Activated naive CD8-positive, alpha-beta T cell treated with anti-CD3 and anti-CD28 coated beads, Interleukin-2, amount 10 ng/mL, durations not matched to agents 7 days and 5 days (primary cell): Measurements from ENCODE around the gene ENG. TPM values are rescaled to one million over a fixed set of nuclear protein-coding genes. Genes with fewer than 3 reads are reported as not detected.

ENCODE experiments used
- ATAC-seq: fragments of 150-1000 bp; cut with Tn5 transposase; one replicate; pipeline ENCODE4 v1.10.0; 2021; ENCODE audit warnings: low read depth, moderate library complexity
- POLR2A ChIA-PET: fragments of 350-600 bp; sonication (Branson Sonifier 250); formaldehyde crosslinking; loops from one replicate; lab custom pipeline; 2021; ENCODE audit warnings: antibody characterized with exemption; lab: Charles Lee
- DNase-seq: peaks from one replicate; pipeline ENCODE4 v3.0.0; 2021
- H3K27ac Mint-ChIP-seq: one replicate; pipeline ENCODE4 v1.8.0; 2022; ENCODE audit warnings: mild to moderate bottlenecking, mixed read lengths
- H3K27me3 Mint-ChIP-seq: one replicate; pipeline ENCODE4 v1.8.0; 2022; ENCODE audit warnings: mild to moderate bottlenecking, moderate library complexity, mixed read lengths
- H3K36me3 Mint-ChIP-seq: one replicate; pipeline ENCODE4 v1.8.0; 2021; ENCODE audit warnings: mild to moderate bottlenecking, mixed read lengths
- H3K4me1 Mint-ChIP-seq: one replicate; pipeline ENCODE4 v1.8.0; 2021; ENCODE audit warnings: mixed read lengths
- H3K4me3 Mint-ChIP-seq: one replicate; pipeline ENCODE4 v1.8.0; 2022; ENCODE audit warnings: mild to moderate bottlenecking, moderate library complexity, mixed read lengths
- H3K9me3 Mint-ChIP-seq: one replicate; pipeline ENCODE4 v1.8.0; 2021; ENCODE audit warnings: mixed read lengths
- microRNA-seq: library from miRNA; unstranded; fragments of <30 nt; microRNA quantifications from one replicate; pipeline ENCODE4 v1.2.0, GENCODE V29; 2022
- total RNA-seq, 2 experiments: library from RNA; stranded (reverse); gene quantifications; one replicate each; pipeline ENCODE4 v1.2.3, GENCODE V29; 2021

Gene ENG
- total RNA-seq, 2 experiments from 2014 or later = 19.7 to 20.1 TPM

DNA sequence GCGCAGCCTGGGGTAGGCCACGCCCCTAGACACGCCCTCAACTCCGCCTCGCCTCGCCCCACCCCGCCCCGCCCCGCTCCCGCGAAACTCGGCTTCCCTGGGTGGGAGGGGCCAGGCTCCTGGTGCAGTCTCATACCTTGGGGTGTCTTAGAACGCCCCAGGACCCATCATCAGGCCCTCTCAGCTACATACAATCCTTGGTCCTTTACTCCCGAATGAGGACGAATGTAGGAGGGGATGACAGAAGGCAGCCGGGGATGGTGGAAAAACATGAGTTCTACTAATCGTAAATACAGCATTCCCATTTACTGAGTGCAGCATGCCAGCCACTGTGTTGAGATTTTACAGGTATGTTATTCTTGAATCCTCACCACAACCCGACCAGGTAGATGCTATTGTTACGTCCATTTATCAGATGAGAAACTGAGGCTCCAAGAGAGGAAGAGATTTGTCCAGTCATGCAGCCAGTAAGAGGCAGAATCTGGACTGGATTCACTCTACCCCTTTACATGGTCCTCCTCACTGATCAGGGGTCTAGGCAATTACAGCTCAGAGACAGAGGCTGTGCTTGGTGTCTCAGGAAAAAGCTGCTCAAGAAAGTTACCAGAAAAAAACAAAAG is 82.8 kb downstream of the ENG start:
- Mint-ChIP-seq H3K27ac (peak overlapping the region; percentile 88), H3K9me3 (no peaks in the 10 kb centered on the region), H3K36me3 (peaks cover 41% of the 10 kb centered on the region), H3K4me3 (peak overlapping the region; percentile 89), H3K4me1 (peaks cover 61% of the 10 kb centered on the region), H3K27me3 (no peaks in the 10 kb centered on the region)
- POLR2A ChIA-PET = interaction anchor here (0.7 to 4.3 kb wide), 16 partner anchors 7 to 320 kb away, joined by 3 to 57 read pairs (median 5); partner anchors contain the start of genes CDK9, LRSAM1, RPL12 and SH2D3C
- DNase-seq (no peak), ATAC-seq (no peak)

GRCh38 chr9:127770905-127771569 is 83.4 kb downstream of the ENG start:
- Mint-ChIP-seq H3K27me3 (no peaks in the 10 kb centered on the region), H3K4me3 (peak overlapping the region; percentile 89), H3K36me3 (peaks cover 43% of the 10 kb centered on the region), H3K9me3 (no peaks in the 10 kb centered on the region), H3K27ac (peak overlapping the region; percentile 88), H3K4me1 (peaks cover 62% of the 10 kb centered on the region)
- ATAC-seq (peak; percentile 91), DNase-seq (peak; percentile 98)
- POLR2A ChIA-PET = interaction anchor here (0.6 to 4.3 kb wide), 14 partner anchors 8 to 320 kb away, joined by 3 to 57 read pairs (median 5); partner anchors contain the start of genes CDK9, LRSAM1, RPL12 and SH2D3C

- Mint-ChIP-seq H3K27ac (peak overlapping the region; percentile 88), H3K4me1 (peaks cover 63% of the 10 kb centered on the region), H3K36me3 (peaks cover 46% of the 10 kb centered on the region), H3K4me3 (peak overlapping the region; percentile 89), H3K27me3 (no peaks in the 10 kb centered on the region), H3K9me3 (no peaks in the 10 kb centered on the region)
- DNase-seq (no peak), ATAC-seq (no peak)
- POLR2A ChIA-PET = interaction anchor here (0.6 to 4.3 kb wide), 15 partner anchors 8 to 319 kb away, joined by 3 to 57 read pairs (median 6); partner anchors contain the start of genes CDK9, LRSAM1, RPL12 and SH2D3C
Measured at GRCh38 chr9:127770583-127770904, 83.9 kb downstream of the ENG start.

GRCh38 chr9:127769929-127770582 is 84.4 kb downstream of the ENG start:
- H3K36me3 Mint-ChIP-seq = peaks cover 51% of the 10 kb centered on the region
- H3K4me1 Mint-ChIP-seq = peaks cover 65% of the 10 kb centered on the region
- H3K27ac Mint-ChIP-seq = peak overlapping the region; percentile 88
- H3K4me3 Mint-ChIP-seq = peak overlapping the region; percentile 89
- POLR2A ChIA-PET = interaction anchor here (0.6 to 4.3 kb wide), 9 partner anchors 9 to 200 kb away, joined by 3 to 57 read pairs (median 11); partner anchors contain the start of genes CDK9 and SH2D3C
- no peaks in the 10 kb centered on the region for H3K9me3 Mint-ChIP-seq
- no peaks in the 10 kb centered on the region for H3K27me3 Mint-ChIP-seq
- ATAC-seq (no peak), DNase-seq (no peak)

- ATAC-seq = no peak
- H3K36me3 Mint-ChIP-seq = peaks cover 50% of the 10 kb centered on the region
- no peaks in the 10 kb centered on the region for H3K9me3 Mint-ChIP-seq
- no peak for DNase-seq
- H3K27ac Mint-ChIP-seq = peak overlapping the region; percentile 82
- peak overlapping the region; percentile 76 for H3K4me3 Mint-ChIP-seq
- POLR2A ChIA-PET = interaction anchor here (1.0 to 4.3 kb wide), 5 partner anchors 10 to 136 kb away, joined by 4 to 57 read pairs (median 19); partner anchors contain the start of genes CDK9 and SH2D3C
- peaks cover 64% of the 10 kb centered on the region for H3K4me1 Mint-ChIP-seq
- no peaks in the 10 kb centered on the region for H3K27me3 Mint-ChIP-seq
Measured at GRCh38 chr9:127769101-127769500, 85.4 kb downstream of the ENG start.

DNA sequence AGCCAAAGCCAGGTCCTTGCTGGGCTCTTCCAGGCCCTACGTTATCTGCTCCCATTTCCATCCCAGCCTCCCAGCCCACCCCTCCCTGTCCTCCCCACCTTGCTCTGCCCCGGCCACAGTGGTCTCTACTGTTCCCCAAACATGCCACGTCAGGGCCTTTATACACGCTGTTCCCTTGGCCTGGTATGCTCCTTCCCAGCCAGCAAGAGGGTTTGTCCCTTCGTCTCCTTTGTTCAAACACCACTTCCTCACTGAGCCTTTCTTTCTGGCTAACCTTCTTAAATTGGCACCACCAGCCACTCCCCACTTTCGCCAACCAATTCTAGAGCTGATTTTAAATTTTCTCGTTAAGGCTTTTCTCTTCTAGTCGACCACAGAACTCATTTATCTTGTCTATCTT is 85.8 kb downstream of the ENG start:
- POLR2A ChIA-PET = interaction anchor here (2.2 to 4.3 kb wide), 5 partner anchors 10 to 101 kb away, joined by 7 to 57 read pairs (median 19); partner anchors contain the start of genes CDK9 and SH2D3C
- H3K36me3 Mint-ChIP-seq = peaks cover 50% of the 10 kb centered on the region
- peak overlapping the region; percentile 76 for H3K4me3 Mint-ChIP-seq
- DNase-seq (no peak), ATAC-seq (no peak)
- no peaks in the 10 kb centered on the region for H3K27me3 Mint-ChIP-seq
- peaks cover 65% of the 10 kb centered on the region for H3K4me1 Mint-ChIP-seq
- peak overlapping the region; percentile 82 for H3K27ac Mint-ChIP-seq
- no peaks in the 10 kb centered on the region for H3K9me3 Mint-ChIP-seq

DNA sequence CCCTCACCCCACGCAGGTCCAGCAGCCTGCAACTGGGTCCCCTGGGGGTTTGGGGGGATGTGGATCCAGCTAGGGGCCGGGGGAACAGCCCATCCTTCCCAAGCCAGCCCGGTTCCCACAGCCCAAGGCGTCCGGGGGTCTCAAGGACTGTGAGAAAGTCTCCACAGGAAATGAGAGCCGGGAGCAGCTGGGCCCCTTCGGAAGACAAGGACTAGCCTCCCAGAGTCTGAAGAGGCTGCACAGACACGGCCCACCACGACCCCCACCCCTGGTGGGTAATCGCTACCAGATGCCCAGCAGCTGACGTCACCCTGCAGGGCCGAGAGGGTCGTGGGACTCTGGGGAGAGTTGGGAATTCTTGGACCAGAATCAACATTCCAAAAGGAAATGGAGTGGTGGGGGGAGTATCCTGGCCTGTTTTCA is 86.5 kb downstream of the ENG start:
- Mint-ChIP-seq H3K36me3 (peaks cover 52% of the 10 kb centered on the region), H3K9me3 (no peaks in the 10 kb centered on the region), H3K4me1 (peaks cover 69% of the 10 kb centered on the region), H3K4me3 (peak overlapping the region; percentile 76), H3K27ac (peak overlapping the region; percentile 90), H3K27me3 (no peaks in the 10 kb centered on the region)
- ATAC-seq (no peak), DNase-seq (no peak)
- POLR2A ChIA-PET = interaction anchor here (0.8 to 2.8 kb wide), 8 partner anchors 8 to 148 kb away, joined by 4 to 17 read pairs (median 7); partner anchors contain the start of genes CDK9 and SH2D3C

- H3K36me3 Mint-ChIP-seq = peaks cover 54% of the 10 kb centered on the region
- H3K4me3 Mint-ChIP-seq = peak overlapping the region; percentile 61
- no peak for DNase-seq
- ATAC-seq = no peak
- H3K9me3 Mint-ChIP-seq = no peaks in the 10 kb centered on the region
- H3K27me3 Mint-ChIP-seq = no peaks in the 10 kb centered on the region
- POLR2A ChIA-PET = interaction anchor here (0.8 to 2.8 kb wide), 10 partner anchors 9 to 148 kb away, joined by 4 to 17 read pairs (median 7); partner anchors contain the start of genes CDK9, SH2D3C and TOR2A
- H3K27ac Mint-ChIP-seq = peak overlapping the region; percentile 90
- peaks cover 69% of the 10 kb centered on the region for H3K4me1 Mint-ChIP-seq
Measured at GRCh38 chr9:127767410-127767809, 87.0 kb downstream of the ENG start.

- Mint-ChIP-seq H3K9me3 (no peaks in the 10 kb centered on the region), H3K27ac (peak overlapping the region; percentile 23), H3K4me3 (no peak overlapping the region), H3K4me1 (peaks cover 55% of the 10 kb centered on the region), H3K27me3 (no peaks in the 10 kb centered on the region), H3K36me3 (peaks cover 55% of the 10 kb centered on the region)
- POLR2A ChIA-PET = interaction anchor here (0.7 to 2.8 kb wide), 6 partner anchors 11 to 150 kb away, joined by 3 to 12 read pairs (median 3); no protein-coding TSS in a partner anchor
- ATAC-seq (no peak), DNase-seq (no peak)
Measured at GRCh38 chr9:127765418-127765817, 89.0 kb downstream of the ENG start.

Small RNAs within 50 kb of the gene (microRNA-seq; reads per million reads assigned to microRNA genes)
- not detected for gene MIR2861
- gene MIR3960 = not detected
- gene MIR4672 = not detected

Other genes with a start within 250 kb of the ENG start
- gene STXBP1, start 242.4 kb downstream of the ENG start, total RNA-seq = 10 to 100 TPM; 19.8 to 21.7 TPM
- gene CFAP157, start 147.7 kb downstream of the ENG start, total RNA-seq = under 1 TPM in 1 of 2 experiments, not detected in 1; 0.23 TPM
- 10 to 100 TPM in 1 of 2 experiments, 1 to 10 TPM in 1; 9.9 to 13.1 TPM for gene PTRH1, start 139.0 kb downstream of the ENG start, total RNA-seq
- gene TTC16, start 138.6 kb downstream of the ENG start, total RNA-seq = 1 to 10 TPM; 4.4 to 5.3 TPM
- 10 to 100 TPM; 21.7 to 24.4 TPM for gene TOR2A, start 119.4 kb downstream of the ENG start, total RNA-seq
- 10 to 100 TPM; 64.6 to 67.1 TPM for gene SH2D3C, start 76.0 kb downstream of the ENG start, total RNA-seq
- gene CDK9, start 68.6 kb downstream of the ENG start, total RNA-seq = 100 to 1,000 TPM; 134 to 136 TPM
- 100 to 1,000 TPM; 108 to 109 TPM for gene FPGS, start 51.8 kb downstream of the ENG start, total RNA-seq
- 10 to 100 TPM; 46.8 to 54.6 TPM for gene AK1, start 23.0 kb upstream of the ENG start, total RNA-seq
- gene ST6GALNAC6, start 44.9 kb upstream of the ENG start, total RNA-seq = 100 to 1,000 TPM; 105 to 112 TPM
- gene ST6GALNAC4, start 62.4 kb upstream of the ENG start, total RNA-seq = 10 to 100 TPM; 51.1 to 59.5 TPM
- 1 to 10 TPM; 1.5 to 1.9 TPM for gene PIP5KL1, start 76.1 kb upstream of the ENG start, total RNA-seq
- gene DPM2, start 83.2 kb upstream of the ENG start, total RNA-seq = 10 to 100 TPM; 49.2 to 54.2 TPM
- 100 to 1,000 TPM; 329 to 366 TPM for gene EEIG1, start 126.3 kb upstream of the ENG start, total RNA-seq
- 10 to 100 TPM; 11.8 to 13.2 TPM for gene NAIF1, start 212.7 kb upstream of the ENG start, total RNA-seq
- 10 to 100 TPM; 21.2 to 21.8 TPM for gene SLC25A25, start 213.6 kb upstream of the ENG start, total RNA-seq